ENCODE data around the gene PIK3R2.

The PIK3R2 gene

DNA sequence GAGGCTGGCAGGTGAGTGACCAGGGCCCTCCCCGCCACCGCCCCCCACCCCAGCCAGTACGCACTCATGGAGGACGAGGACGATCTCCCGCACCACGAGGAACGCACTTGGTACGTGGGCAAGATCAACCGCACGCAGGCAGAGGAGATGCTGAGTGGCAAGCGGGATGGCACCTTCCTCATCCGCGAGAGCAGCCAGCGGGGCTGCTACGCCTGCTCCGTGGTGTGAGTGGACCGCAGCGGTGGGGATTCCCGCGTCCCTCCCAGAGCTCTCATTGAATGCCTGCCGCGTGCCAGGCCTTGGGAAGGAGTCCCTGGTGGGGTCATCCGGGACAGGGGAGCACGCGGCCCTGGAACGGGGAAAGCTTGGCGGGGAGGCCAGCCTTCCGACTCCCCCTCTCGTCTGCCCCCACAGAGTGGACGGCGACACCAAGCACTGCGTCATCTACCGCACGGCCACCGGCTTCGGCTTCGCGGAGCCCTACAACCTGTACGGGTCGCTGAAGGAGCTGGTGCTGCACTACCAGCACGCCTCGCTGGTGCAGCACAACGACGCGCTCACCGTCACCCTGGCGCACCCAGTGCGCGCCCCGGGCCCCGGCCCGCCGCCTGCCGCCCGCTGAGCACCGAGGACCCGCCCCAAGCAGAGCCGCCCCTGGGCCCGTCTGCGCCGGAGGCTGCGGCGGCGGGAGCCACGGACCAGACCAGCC lies 15.9 kb downstream of the PIK3R2 start:
- TF ChIP-seq GATA3 (IDR thresholded peaks at IDR 0.05; ENCODE audit: low read depth, low read length) = no peak

DNA sequence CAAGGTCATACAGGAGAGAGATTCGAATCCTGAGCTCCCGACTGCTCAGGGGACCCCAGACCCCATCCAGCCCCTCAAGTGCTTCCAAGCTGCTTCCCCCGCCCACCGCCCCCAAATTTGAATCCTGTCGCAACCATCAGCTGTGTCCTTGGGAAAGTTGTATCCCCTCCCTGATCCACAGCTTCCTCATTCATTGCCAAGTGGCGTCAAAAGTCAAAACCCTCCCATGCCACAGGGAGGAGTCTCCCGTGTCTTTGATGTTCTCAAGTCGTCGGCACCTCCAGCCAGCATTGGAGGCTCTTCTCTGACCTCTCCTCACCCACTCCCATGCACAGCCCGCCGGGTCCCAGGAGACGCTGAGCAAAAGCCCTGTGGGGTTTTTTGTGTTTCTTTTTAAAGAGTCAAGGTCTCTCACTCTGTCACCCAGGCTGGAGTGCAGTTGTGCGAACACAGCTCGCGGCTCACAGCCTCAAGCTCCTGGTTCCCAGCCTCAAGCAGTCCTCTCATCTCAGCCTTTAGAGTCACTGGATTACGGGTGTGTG lies 17.8 kb downstream of the PIK3R2 start:
- TF ChIP-seq GATA2 (IDR thresholded peaks at IDR 0.05; ENCODE audit: low read depth, low read length) (no peak), GATA3 (IDR thresholded peaks at IDR 0.05; ENCODE audit: low read depth, low read length) (no peak)

DNA sequence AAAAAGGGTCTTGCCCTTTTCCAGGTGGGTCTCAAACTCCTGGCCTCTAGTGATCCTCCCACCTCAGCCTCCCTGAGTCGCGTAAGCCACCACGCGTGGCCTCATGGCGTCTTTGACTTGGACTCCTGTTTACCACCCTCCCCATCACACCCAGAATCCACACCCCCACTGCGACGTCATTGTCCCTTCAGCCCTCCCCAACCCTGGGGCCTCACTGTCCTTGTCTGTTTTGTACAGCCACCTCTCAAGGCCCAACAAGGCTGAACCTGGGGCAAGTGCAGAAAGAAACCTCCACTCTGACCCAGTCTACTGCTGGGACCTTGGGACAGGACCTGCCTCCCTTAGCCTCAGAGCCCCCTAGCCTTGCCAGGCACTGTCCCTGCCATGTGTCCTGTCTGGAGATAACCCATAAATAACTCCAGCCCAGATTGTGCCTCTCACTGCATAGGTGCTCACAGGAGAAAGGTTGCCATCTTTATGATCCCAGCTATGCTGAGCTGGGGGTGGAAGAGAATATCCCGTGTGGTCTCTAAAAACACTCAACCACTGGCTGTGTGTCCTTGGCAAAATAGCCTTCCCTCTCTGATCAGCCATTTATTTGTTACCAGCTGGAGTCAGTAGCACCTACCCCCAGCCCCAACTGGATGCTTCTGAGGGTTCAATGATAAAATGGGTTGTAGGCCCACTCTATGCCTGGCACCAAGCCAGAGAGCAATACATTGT lies 18.8 kb downstream of the PIK3R2 start:
- TF ChIP-seq GATA2 (IDR thresholded peaks at IDR 0.05; ENCODE audit: low read depth, low read length) (no peak), GATA3 (IDR thresholded peaks at IDR 0.05; ENCODE audit: low read depth, low read length) (no peak)

DNA sequence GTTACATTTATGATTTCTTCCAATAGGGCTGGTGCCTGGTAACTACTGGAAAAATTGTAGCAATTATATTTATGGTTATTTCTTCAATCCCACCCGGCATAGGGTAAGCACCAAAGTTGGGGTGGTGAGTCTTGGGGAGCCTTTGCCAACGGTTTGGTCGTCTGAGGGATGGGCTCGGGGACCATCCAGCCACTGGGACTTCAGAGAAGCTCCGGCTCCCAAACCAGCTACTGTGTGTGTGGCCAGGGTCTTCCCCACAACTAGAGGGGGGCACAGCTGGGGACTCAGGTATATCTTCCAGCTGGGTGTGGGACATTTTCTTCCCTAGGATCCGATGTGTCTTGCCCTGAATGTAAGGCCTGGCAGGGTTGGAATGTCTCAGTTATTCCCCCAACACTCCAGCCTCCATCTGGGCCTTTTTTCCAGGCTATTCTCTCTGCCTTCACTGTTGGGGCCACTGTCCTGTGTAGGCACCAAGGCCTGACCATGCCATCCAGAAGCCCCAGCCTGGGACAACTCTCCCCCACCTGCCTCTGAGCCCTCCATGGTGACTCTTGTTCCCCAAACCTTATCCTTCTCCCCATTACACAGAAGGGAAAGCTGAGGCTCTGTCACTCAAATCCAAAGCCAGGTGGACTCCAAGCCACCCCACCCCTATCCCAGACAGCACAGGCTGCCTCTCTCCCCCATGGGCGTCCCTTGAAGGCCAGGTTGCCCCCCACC lies 19.5 kb downstream of the PIK3R2 start:
- TF ChIP-seq GATA2 (IDR thresholded peaks at IDR 0.05; ENCODE audit: low read depth, low read length) (no peak), GATA3 (IDR thresholded peaks at IDR 0.05; ENCODE audit: low read depth, low read length) (no peak)

DNA sequence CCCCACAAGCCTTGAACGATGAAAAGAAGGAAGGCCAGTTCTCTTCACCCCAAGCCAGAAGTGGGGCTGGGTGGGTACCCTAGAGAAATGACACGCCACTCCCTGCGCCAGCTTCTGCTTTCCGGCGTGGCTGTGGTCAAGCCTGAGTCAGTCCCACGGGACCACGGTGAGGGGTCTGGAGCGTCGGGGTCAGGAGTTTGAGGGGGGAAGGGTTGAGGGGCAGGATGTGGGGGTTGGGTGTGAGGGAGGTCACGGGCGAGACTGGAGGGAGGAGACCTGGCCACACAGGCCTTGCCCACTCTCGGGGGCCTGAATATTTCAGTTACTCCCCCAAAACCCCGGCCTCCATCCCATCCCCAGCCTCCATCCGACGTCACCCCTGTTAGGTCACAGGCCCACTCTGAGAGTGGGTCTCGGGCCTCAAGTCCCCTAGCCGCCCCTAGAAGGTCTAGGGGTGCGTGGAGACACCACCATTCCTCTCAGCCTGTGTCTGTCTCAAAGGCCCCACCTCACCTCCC lies 20.1 kb downstream of the PIK3R2 start:
- TF ChIP-seq GATA2 (IDR thresholded peaks at IDR 0.05; ENCODE audit: low read depth, low read length) (no peak), GATA3 (IDR thresholded peaks at IDR 0.05; ENCODE audit: low read depth, low read length) (no peak)

DNA sequence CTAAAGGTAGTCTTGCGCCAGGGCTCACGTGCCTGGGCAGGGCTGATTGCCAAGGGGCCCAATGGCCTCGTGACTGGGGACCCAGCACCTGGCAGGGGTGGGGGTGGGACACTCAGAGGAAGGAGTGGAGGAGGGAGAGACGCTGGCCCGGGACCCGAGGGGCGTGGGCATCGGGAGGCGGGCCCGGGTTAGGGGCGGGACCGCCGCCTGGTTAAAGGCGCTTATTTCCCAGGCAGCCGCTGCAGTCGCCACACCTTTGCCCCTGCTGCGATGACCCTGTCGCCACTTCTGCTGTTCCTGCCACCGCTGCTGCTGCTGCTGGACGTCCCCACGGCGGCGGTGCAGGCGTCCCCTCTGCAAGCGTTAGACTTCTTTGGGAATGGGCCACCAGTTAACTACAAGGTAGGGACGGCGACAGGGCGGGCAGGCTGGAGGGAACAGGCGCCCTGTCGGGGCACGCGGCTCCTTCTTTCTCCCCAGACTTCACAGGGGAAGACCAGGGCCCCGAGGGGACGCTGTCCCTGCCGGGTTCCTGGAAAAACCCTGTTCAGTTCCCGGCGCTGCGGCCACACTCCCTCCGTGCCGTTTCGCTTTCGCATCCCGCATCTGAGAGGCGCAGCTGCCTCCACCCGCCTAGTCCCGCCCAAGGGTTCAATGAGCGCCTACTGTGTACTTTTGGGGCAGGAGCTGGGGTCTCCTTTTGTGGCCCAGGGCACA lies 20.8 kb downstream of the PIK3R2 start, which contains the start of gene IFI30:
IFI30 (plus strand) TSS at position 242 of the 717 bp plus-strand sequence; CDS start at position 271, 29 bp downstream.
- TF ChIP-seq GATA3 (IDR thresholded peaks at IDR 0.05; ENCODE audit: low read depth, low read length) (no peak), GATA2 (IDR thresholded peaks at IDR 0.05; ENCODE audit: low read depth, low read length) (no peak)

DNA sequence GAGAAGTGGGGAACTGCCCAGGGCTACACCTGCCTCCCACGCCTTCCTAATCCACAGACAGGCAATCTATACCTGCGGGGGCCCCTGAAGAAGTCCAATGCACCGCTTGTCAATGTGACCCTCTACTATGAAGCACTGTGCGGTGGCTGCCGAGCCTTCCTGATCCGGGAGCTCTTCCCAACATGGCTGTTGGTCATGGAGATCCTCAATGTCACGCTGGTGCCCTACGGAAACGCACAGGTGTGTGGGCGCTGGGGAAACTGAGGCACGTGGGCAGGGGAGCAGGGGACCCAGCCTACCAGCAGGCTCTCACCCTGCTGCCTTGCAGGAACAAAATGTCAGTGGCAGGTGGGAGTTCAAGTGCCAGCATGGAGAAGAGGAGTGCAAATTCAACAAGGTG lies 22.0 kb downstream of the PIK3R2 start:
- TF ChIP-seq GATA2 (IDR thresholded peaks at IDR 0.05; ENCODE audit: low read depth, low read length) (no peak), GATA3 (IDR thresholded peaks at IDR 0.05; ENCODE audit: low read depth, low read length) (no peak)

DNA sequence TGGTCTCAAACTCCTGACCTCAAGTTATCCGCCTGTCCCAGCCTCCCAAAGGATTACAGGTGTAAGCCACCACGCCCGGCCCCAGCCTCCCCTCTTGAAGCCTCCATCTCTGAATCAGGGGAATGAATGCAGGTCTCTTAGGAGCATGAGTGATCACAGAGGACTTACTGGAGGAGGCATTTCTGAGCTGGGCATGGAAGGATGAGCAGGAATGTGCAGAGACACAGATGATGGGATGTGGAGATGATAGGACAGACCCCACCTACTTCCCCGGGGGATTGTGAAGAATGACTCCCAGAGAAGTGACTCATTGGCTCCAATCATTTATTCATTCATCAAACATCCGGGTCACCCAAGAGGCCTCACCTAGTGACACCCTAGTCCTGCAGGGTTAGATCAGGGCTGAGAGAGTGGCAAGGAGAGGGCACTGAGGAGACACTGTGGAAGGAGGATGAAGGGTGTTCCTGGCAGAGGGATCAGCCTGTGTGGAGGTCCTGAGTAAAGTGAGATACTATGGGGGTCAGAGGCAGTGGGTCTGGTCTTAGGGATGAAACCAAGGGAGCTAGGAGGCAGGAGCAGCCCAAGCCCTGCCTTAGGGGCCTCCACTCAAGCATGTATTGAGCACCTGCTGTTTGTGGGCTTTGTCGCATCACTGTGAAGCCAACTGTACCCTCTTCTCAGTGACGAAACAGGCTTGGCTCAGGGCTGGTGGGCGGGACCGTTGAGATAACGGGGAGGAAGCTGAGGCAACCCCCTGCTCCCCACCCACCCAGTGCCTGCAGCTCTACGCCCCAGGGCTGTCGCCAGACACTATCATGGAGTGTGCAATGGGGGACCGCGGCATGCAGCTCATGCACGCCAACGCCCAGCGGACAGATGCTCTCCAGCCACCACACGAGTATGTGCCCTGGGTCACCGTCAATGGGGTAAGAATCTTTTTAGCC lies 23.7 kb downstream of the PIK3R2 start:
- TF ChIP-seq GATA2 (IDR thresholded peaks at IDR 0.05; ENCODE audit: low read depth, low read length) (no peak), GATA3 (IDR thresholded peaks at IDR 0.05; ENCODE audit: low read depth, low read length) (no peak)

DNA sequence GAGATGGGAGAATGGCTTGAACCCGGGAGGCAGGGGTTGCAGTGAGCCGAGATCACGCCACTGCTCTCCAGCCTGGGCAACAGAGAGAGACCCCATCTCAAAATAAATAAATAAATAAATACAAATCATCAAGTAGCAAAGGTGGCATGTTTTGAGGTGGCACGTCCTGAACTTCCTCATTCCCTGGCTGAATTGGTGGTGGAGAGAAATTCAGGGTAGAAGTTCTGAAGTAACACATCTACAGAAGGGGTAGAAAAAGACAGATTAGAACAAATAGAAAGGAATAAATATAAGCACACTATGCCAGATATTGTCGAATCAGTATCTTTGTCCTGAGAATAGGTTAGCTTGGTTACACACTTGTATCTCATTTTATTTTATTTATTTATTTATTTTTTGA lies 27.0 kb downstream of the PIK3R2 start:
- TF ChIP-seq GATA2 (IDR thresholded peaks at IDR 0.05; ENCODE audit: low read depth, low read length) (no peak), GATA3 (IDR thresholded peaks at IDR 0.05; ENCODE audit: low read depth, low read length) (no peak)

DNA sequence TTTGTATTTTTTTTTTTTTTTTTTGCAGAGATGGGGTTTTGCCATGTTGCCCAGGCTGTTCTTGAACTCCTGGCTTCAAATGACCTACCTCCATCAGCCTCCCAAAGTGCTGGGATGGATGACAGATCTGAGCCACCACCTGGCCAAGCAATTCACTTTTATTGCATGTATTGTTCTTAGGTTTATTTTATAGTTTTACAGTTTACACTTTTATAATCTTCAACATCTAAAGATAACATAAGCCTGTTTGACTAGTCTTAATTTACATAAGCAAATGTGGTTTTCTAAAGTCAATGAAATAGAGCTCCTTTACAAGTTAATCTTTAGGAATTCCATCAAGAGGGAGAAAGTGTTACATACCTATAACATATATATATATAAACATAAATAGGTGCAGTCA lies 30.6 kb downstream of the PIK3R2 start:
- TF ChIP-seq GATA3 (IDR thresholded peaks at IDR 0.05; ENCODE audit: low read depth, low read length) (no peak), GATA2 (IDR thresholded peaks at IDR 0.05; ENCODE audit: low read depth, low read length) (no peak)

DNA sequence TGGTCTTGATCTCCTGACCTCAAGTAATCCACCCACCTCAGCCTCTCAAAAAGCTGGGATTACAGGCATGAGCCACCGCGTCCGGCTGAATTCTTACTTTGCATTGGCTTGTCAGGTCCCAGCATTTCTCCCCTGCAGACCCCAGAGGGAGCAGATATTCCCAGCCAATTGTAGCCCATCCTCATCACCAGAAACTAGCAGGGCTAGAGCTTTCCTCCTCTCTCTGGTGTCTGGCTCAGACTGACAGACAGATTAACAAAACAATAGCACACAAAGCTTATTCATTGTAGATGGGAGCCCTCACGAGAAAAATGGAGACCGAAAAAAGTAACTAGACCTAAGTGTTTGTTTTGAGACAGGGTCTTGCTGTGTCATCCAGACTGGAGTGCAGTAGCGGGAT lies 32.6 kb downstream of the PIK3R2 start:
- no peak for TF ChIP-seq GATA3 (IDR thresholded peaks at IDR 0.05; ENCODE audit: low read depth, low read length)
- no peak for TF ChIP-seq GATA2 (IDR thresholded peaks at IDR 0.05; ENCODE audit: low read depth, low read length)

DNA sequence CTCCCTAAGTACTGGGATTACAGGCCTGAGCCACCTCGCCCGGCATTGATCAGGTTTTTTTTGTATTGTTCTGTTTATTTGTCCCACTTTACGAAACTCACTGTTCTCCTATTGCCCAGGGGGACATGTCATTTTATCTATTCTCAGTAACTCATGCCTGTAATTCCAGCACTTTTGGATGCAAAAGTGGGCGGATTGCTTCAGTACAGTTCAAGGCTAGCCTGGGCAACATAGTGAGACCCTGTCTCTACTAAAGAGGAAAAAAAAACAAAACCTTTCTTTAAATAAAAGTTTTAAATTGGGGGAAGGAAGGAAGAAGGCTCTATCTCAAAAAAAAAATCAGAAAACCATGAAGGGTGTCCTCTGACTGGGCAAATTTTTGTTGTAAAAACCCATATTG lies 37.3 kb downstream of the PIK3R2 start:
- TF ChIP-seq GATA2 (IDR thresholded peaks at IDR 0.05; ENCODE audit: low read depth, low read length) (no peak), GATA3 (IDR thresholded peaks at IDR 0.05; ENCODE audit: low read depth, low read length) (no peak)
